Measurements from ENCODE around the gene MAGEA2.
"Not testable (repeated sequence)": the region's sequence is repeated elsewhere in the genome, so short reads cannot be mapped to it uniquely, and the experiment has no call there.

MAGEA2 gene

GRCh38 chrX:152706500-152706899, 47.1 kb downstream of the MAGEA2 start:
- DNase-seq = not testable (repeated sequence)

GRCh38 chrX:152700390-152700789, 53.3 kb downstream of the MAGEA2 start:
- not testable (repeated sequence) for DNase-seq

Data from effector CD4-positive, alpha-beta T cell (primary cell).